Stomach (tissue), 4 donors: ENCODE results near the gene SUSD5.

ENCODE experiments used
- CTCF ChIP-seq, 7 experiments: fragments of 450-650 bp in 4 of 7; fragments of 200-600 bp in 3 of 7; sonication (generic) in 3 of 7; IDR thresholded peaks; one replicate each; pipeline ENCODE4 v1.5.1; 2016 to 2019; ENCODE audit warnings: antibody characterized with exemption in 7 of 7, control low read depth in 2 of 7, mild to moderate bottlenecking in 1 of 7
- EP300 ChIP-seq: sonication (generic); formaldehyde crosslinking; IDR thresholded peaks from one replicate; pipeline ENCODE4 v1.6.1; 2017; ENCODE audit warnings: antibody characterized with exemption
- POLR2A ChIP-seq, 4 donors: fragments of 450-650 bp; IDR thresholded peaks; one replicate each; pipeline ENCODE4 v1.6.1; 2016; ENCODE audit warnings: antibody characterized with exemption in 4 of 4, control low read depth in 2 of 4, mild to moderate bottlenecking in 1 of 4, moderate library complexity in 1 of 4
- POLR2AphosphoS5 ChIP-seq, 3 donors: sonication (generic); formaldehyde crosslinking; IDR thresholded peaks; one replicate each; pipeline ENCODE4 v1.6.1; 2016; ENCODE audit warnings: antibody characterized with exemption in 3 of 3

- no peak for TF ChIP-seq POLR2AphosphoS5 (IDR thresholded peaks at IDR 0.05)
- no peak for TF ChIP-seq CTCF (IDR thresholded peaks at IDR 0.05)
- no peak for TF ChIP-seq POLR2A (IDR thresholded peaks at IDR 0.05)
- no peak for TF ChIP-seq EP300
Measured at GRCh38 chr3:33149342-33149741, 69.3 kb downstream of the SUSD5 start.
